Upper lobe of left lung (tissue), 6 donors: ENCODE measurements around the gene ZEB1. TPM values are rescaled to one million over a fixed set of nuclear protein-coding genes. Genes with fewer than 3 reads are reported as not detected.
"Not testable (repeated sequence)": the region's sequence is repeated elsewhere in the genome, so short reads cannot be mapped to it uniquely, and the experiment has no call there.

Source experiments
- ATAC-seq, 2 donors: fragments of 200-7000 bp; cut with Tn5 transposase; one replicate each; pipeline ENCODE4 v1.9.1; 2022; ENCODE audit warnings: mild to moderate bottlenecking in 2 of 2, moderate library complexity in 2 of 2; ENCODE audit not compliant: low FRiP score in 2 of 2
- DNase-seq, 2 donors: peaks; one replicate each; pipeline ENCODE4 v3.0.0-alpha.2; 2019 to 2020
- H3K27ac ChIP-seq, 4 donors: fragments of 200-600 bp; sonication (generic); one replicate each; pipeline ENCODE4 v1.5.1; 2016 to 2019
- H3K27me3 ChIP-seq, 4 donors: fragments of 200-600 bp; sonication (generic); one replicate each; pipeline ENCODE4 v1.5.1; 2017 to 2019
- H3K36me3 ChIP-seq, 4 donors: fragments of 200-600 bp; sonication (generic); one replicate each; pipeline ENCODE4 v1.5.1; 2016 to 2019
- H3K4me1 ChIP-seq, 4 donors: fragments of 200-600 bp; sonication (generic); one replicate each; pipeline ENCODE4 v1.5.1; 2018 to 2019
- H3K4me3 ChIP-seq, 4 donors: fragments of 200-600 bp; sonication (generic); one replicate each; pipeline ENCODE4 v1.5.1; 2017 to 2019; ENCODE audit warnings: mild to moderate bottlenecking in 2 of 4, moderate library complexity in 1 of 4
- H3K9me3 ChIP-seq, 4 donors: fragments of 200-600 bp; sonication (generic); one replicate each; pipeline ENCODE4 v1.5.1; 2018 to 2019
- EP300 ChIP-seq, 4 donors: sonication (generic); formaldehyde crosslinking; IDR thresholded peaks; one replicate each; pipeline ENCODE4 v1.5.1; 2017; ENCODE audit warnings: antibody characterized with exemption in 4 of 4, control low read depth in 2 of 4
- POLR2A ChIP-seq, 4 donors: fragments of 450-650 bp; IDR thresholded peaks; one replicate each; pipeline ENCODE4 v1.5.1; 2016 to 2017; ENCODE audit warnings: antibody characterized with exemption in 4 of 4, mild to moderate bottlenecking in 2 of 4
- POLR2AphosphoS5 ChIP-seq, 2 donors: sonication (generic); formaldehyde crosslinking; IDR thresholded peaks; one replicate each; pipeline ENCODE4 v1.5.1; 2017; ENCODE audit warnings: antibody characterized with exemption in 2 of 2
- WGBS, 2 donors: methylation state at CpG; one replicate each; pipeline ENCODE4 v1.1.5; 2017 to 2018; 5-methylcytosine and 5-hydroxymethylcytosine counted together
- small RNA-seq, 4 donors: library from RNA; depleted of rRNA; stranded (forward); fragments of <200 nt; gene quantifications; one replicate each; pipeline ENCODE3, GENCODE V24; 2016
- total RNA-seq, 6 donors: library from RNA; depleted of rRNA in 4 of 6; stranded (reverse); fragments of >200 nt in 4 of 6; gene quantifications; one replicate each; pipeline versions ENCODE4 v1.1.0 to v1.2.1, GENCODE V29; 2016 to 2021
- TF ChIP-seq, protein P1 (sequence below), 6 experiments: fragments of 450-650 bp in 4 of 6; fragments of 200-600 bp in 2 of 6; sonication (generic) in 2 of 6; IDR thresholded peaks; one replicate each; pipeline ENCODE4 v1.5.1; 2016 to 2019; ENCODE audit warnings: antibody characterized with exemption in 6 of 6
- donor health status: DM: no; HTN: no; CAD: no; lungs with moderate emphysema.
- donor health status: DM: no; HTN: yes; CAD: no; lungs with severe emphysema.

ZEB1 gene
- total RNA-seq, 6 donors from 2014 or later = 17.8 to 46.1 (median 32.6) TPM

DNA sequence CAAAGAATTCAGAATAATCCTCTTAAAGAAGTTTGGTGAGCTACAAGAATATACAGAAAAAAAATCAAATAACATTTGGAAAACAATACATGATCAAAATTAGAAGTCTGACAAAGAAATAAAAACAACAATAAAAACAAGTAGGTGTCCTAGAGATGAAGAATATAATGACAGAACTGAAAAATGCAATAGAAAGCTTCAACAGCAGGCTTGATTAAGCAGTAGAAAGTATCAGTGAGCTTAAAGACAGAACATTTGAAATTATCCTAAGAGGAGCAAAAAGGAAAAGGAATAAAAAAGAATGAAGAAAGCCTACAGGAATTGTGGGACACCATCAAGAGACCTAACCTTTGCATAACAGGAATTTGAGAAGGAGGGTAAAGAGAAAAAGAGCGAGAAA lies 238.8 kb downstream of the ZEB1 start:
- 92 to 95% methylated on average over 1 of the region's 1 CpG for WGBS, 2 donors
- TF ChIP-seq EP300 (IDR thresholded peaks at IDR 0.05) (no peak), POLR2A (IDR thresholded peaks at IDR 0.05) (no peak)
- Histone ChIP-seq H3K27me3 (no peaks in the 10 kb centered on the region), H3K9me3 (peaks cover 7 to 21% (median 14%) of the 10 kb centered on the region in 4 donors), H3K4me1 (no peaks in the 10 kb centered on the region), H3K4me3 (no peak overlapping the region), H3K27ac (no peak overlapping the region), H3K36me3 (no peaks in the 10 kb centered on the region)
- DNase-seq = no peak
- no peak for ATAC-seq

DNA sequence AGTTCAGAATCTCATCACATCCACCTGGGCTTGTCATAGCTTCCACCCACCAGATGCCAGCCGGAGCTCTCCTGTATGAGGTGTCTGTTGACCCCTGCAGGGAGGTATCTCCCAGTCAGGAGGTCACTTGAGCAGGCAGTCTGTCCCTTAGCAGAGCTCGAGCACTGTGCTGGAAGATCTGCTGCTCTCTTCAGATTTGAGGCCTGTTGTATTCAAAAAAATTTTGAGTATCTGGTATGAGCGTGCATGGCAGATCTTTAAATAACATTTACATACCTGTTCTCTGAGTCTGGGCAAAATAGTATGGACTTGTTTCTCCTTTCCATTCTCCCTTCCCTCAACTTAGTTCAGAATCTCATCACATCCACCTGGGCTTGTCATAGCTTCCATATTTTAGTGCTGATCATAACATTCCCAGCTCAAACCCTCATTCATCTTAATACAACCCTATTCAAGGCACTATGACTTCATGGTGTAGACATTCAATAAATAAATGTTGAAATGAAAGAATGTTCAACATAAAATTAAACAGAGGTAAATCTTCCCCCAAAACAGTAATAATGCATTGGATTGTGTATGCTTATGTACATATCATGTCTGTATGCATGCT lies 249.3 kb downstream of the ZEB1 start:
- H3K27ac ChIP-seq, H3K27me3 ChIP-seq, H3K4me3 ChIP-seq, H3K4me1 ChIP-seq, H3K9me3 ChIP-seq, H3K36me3 ChIP-seq, ATAC-seq, DNase-seq: not testable (repeated sequence)
- 83 to 85% methylated on average over 3 of the region's 3 CpGs for WGBS, 2 donors

DNA sequence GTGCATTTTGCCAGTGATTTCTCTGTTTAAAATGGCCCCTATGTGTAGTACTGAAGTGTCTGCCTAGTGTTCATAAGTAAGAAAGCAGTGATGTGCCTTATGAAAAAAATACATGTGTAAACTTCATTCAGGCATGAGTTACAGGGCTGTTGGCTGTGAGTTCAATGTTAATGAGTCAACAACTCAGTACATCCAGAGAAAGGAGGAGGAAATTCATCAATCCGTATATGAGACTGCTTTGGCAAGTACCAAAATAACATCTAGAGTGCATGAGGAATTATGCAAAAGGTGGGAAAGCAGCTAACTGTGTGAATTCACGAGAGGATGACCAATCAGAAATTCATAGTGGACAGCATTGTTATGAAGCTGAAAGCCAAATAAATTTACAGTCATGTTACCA lies 255.6 kb downstream of the ZEB1 start:
- WGBS, 2 donors = 71% methylated on average over 2 of the region's 2 CpGs
- ATAC-seq = no peak

DNA sequence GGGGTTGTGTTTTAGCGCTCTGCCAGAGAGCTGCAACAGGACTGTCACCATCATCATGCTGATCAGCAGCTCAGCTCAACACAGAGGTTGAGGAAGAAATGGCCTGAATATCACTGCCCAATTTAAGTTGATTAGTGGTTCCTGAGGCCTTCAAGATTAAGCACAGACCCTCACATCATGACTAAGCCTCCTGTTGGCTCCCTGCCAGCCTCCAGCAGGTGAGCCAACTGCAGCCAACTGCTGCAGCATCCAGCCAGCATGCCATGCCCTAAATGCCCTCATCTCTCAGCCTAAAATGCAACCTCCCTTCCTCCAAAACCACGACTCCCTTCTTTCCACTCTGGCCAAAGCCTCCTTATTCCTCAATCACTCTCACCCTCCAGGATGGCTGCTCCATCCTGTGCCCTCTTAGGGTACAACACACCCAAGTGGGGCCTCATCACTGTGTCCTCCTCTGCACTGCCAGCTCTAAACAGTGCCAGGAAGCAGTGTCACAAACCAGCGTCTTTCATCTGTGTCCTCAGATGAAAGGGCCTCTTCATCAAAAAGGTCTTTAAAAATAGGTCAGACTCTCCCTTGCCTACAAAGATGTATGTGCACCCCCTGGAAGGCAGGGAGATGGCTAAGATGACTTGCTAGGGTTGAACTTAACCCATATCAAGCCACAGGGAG lies 259.3 kb downstream of the ZEB1 start:
- Histone ChIP-seq H3K27ac (no peak overlapping the region), H3K4me3 (no peak overlapping the region), H3K27me3 (no peaks in the 10 kb centered on the region), H3K4me1 (peaks cover 15 to 22% (median 21%) of the 10 kb centered on the region in 4 donors), H3K9me3 (peaks cover 0 to 3% (median 1%) of the 10 kb centered on the region in 4 donors), H3K36me3 (no peaks in the 10 kb centered on the region)
- TF ChIP-seq POLR2AphosphoS5 (IDR thresholded peaks at IDR 0.05) (no peak), POLR2A (IDR thresholded peaks at IDR 0.05) (no peak), EP300 (IDR thresholded peaks at IDR 0.05) (no peak)
- TF ChIP-seq, protein P1, sequence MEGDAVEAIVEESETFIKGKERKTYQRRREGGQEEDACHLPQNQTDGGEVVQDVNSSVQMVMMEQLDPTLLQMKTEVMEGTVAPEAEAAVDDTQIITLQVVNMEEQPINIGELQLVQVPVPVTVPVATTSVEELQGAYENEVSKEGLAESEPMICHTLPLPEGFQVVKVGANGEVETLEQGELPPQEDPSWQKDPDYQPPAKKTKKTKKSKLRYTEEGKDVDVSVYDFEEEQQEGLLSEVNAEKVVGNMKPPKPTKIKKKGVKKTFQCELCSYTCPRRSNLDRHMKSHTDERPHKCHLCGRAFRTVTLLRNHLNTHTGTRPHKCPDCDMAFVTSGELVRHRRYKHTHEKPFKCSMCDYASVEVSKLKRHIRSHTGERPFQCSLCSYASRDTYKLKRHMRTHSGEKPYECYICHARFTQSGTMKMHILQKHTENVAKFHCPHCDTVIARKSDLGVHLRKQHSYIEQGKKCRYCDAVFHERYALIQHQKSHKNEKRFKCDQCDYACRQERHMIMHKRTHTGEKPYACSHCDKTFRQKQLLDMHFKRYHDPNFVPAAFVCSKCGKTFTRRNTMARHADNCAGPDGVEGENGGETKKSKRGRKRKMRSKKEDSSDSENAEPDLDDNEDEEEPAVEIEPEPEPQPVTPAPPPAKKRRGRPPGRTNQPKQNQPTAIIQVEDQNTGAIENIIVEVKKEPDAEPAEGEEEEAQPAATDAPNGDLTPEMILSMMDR (IDR thresholded peaks at IDR 0.05) = no peak
- ATAC-seq (no peak), DNase-seq (no peak)
- WGBS, 2 donors = 94 to 96% methylated on average over 3 of the region's 3 CpGs

More for the DNA sequence above, 255.6 kb downstream of the ZEB1 start:
- Histone ChIP-seq H3K27ac (no peak overlapping the region), H3K27me3 (no peaks in the 10 kb centered on the region), H3K9me3 (peaks cover 0 to 3% (median 1%) of the 10 kb centered on the region in 4 donors), H3K4me1 (no peaks in the 10 kb centered on the region), H3K36me3 (no peaks in the 10 kb centered on the region), H3K4me3 (no peak overlapping the region)
- DNase-seq = no peak
- TF ChIP-seq EP300 (IDR thresholded peaks at IDR 0.05) = no peak

DNA sequence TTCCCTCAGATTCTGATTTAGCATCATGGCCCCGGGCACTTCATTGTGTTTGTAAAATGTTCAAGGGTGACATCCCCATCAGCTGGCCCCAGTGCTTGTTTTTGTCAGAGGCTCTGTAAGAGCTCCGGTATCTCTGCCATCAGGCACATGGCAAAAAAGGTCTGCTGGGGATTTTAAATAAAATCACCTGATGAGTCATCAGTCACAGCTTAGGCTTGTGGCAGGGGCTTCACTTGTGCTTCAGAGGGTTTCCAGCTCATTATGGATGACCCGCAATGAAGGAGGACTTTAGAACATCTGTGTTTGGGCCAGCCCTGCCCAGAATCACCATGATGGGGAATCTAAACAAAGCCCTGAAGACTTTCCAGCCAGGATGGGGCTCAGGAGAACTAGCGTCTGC lies 259.9 kb downstream of the ZEB1 start:
- peaks cover 0 to 3% (median 1%) of the 10 kb centered on the region in 4 donors for H3K9me3 ChIP-seq
- H3K36me3 ChIP-seq = no peaks in the 10 kb centered on the region
- 93 to 94% methylated on average over 4 of the region's 4 CpGs for WGBS, 2 donors
- TF ChIP-seq POLR2A (IDR thresholded peaks at IDR 0.05) (no peak), EP300 (IDR thresholded peaks at IDR 0.05) (no peak), POLR2AphosphoS5 (IDR thresholded peaks at IDR 0.05) (no peak)
- TF ChIP-seq, protein P1 (IDR thresholded peaks at IDR 0.05) = no peak
- ATAC-seq (no peak), DNase-seq (no peak)
- no peak overlapping the region for H3K27ac ChIP-seq
- H3K27me3 ChIP-seq = no peaks in the 10 kb centered on the region
- H3K4me1 ChIP-seq = peaks cover 22 to 28% (median 27%) of the 10 kb centered on the region in 4 donors
- no peak overlapping the region for H3K4me3 ChIP-seq

Small RNA genes lying within 50 kb of the gene (small RNA-seq; reads per million reads assigned to genes)
- 0 reads per million in 4 donors for gene SPTLC1P1
